ENCODE results near the gene DAO.
"Not testable (repeated sequence)": the region's sequence is repeated elsewhere in the genome, so short reads cannot be mapped to it uniquely, and the experiment has no call there.

DAO gene

GRCh38 chr12:108857158-108857407, 22.8 kb upstream of the DAO start:
- CTCF ChIA-PET: interaction anchor here (0.8 to 1.6 kb wide), 3 partner anchors 94 to 240 kb away, joined by 3 to 4 read pairs (median 3); no protein-coding TSS in a partner anchor
- TF ChIP-seq CTCF (IDR thresholded peaks at IDR 0.05; ENCODE audit: control extremely low read depth, extremely low read depth, low read depth, missing control alignments): no peak
- DNase-seq (ENCODE audit: extremely low spot score): no peak
- POLR2A ChIA-PET: interaction anchor here (0.5 kb wide), 1 partner anchor 194 kb away, joined by 3 read pairs; no protein-coding TSS in a partner anchor

DNA sequence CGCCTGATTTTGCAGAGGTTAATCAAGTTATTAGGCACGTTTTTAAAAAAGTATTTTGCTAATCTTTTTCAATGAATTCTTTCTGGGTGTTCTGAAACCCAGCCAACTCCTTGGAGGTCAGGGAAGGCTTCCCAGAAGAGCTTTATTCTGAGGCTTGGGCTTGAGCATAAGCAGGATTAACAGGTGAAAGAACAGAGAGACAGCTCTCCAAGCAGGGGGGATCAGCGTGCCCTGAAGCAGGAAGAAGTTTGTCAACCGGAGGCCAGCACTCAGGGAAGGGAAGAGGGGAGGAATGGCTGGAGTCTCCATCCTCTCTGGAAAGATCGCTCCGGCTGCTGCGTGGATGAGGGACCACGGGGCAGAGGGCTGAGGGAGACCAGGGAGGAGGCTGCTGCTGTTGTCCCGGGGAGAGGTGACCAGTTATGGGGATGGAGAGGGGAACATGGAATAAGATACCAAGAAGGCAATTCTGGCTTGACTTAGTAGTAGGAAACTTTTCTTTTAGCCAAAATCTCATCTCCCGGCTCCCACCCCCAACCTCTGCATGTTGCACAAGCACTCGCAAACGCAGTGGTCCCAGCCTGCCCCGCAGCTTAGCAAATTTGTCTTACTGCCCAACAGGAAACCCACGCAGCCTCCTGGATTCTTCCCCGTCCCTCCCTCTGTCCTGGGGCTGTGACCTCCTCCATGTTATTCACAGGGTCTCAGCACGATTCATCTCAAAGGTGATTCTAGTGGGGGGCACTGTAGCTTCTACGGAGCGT, 21.4 kb upstream of the DAO start:
- no peak for TF ChIP-seq CTCF (IDR thresholded peaks at IDR 0.05; ENCODE audit: control extremely low read depth, extremely low read depth, low read depth, missing control alignments)
- ChIA-PET CTCF (interaction anchor here (0.7 to 1.6 kb wide), 5 partner anchors 92 to 253 kb away, joined by 3 to 4 read pairs (median 3); no protein-coding TSS in a partner anchor), POLR2A (no interaction called here)
- DNase-seq (ENCODE audit: extremely low spot score): no peak

GRCh38 chr12:108859141-108859922, 20.6 kb upstream of the DAO start:
- ChIA-PET CTCF (interaction anchor here (1.1 kb wide), 1 partner anchor 253 kb away, joined by 4 read pairs; no protein-coding TSS in a partner anchor), POLR2A (interaction anchor here (0.6 kb wide), 1 partner anchor 10 kb away, joined by 6 read pairs; no protein-coding TSS in a partner anchor)
- not testable (repeated sequence) for DNase-seq (ENCODE audit: extremely low spot score)

- DNase-seq (ENCODE audit: extremely low spot score): no peak
- no peak for TF ChIP-seq CTCF (IDR thresholded peaks at IDR 0.05; ENCODE audit: control extremely low read depth, extremely low read depth, low read depth, missing control alignments)
- POLR2A ChIA-PET: interaction anchor here (0.6 kb wide), 1 partner anchor 9 kb away, joined by 6 read pairs; no protein-coding TSS in a partner anchor
- CTCF ChIA-PET: interaction anchor here (1.1 kb wide), 1 partner anchor 252 kb away, joined by 4 read pairs; no protein-coding TSS in a partner anchor
Measured at GRCh38 chr12:108859923-108860291, 20.0 kb upstream of the DAO start.

- ChIA-PET CTCF (interaction anchor here (2.5 kb wide), 1 partner anchor 24 kb away, joined by 14 read pairs; no protein-coding TSS in a partner anchor), POLR2A (interaction anchor here (0.6 kb wide), 1 partner anchor 10 kb away, joined by 9 read pairs; no protein-coding TSS in a partner anchor)
- no peak for DNase-seq (ENCODE audit: extremely low spot score)
- TF ChIP-seq CTCF (IDR thresholded peaks at IDR 0.05; ENCODE audit: control extremely low read depth, extremely low read depth, low read depth, missing control alignments): no peak
Measured at GRCh38 chr12:108860443-108860842, 19.4 kb upstream of the DAO start.

DNA sequence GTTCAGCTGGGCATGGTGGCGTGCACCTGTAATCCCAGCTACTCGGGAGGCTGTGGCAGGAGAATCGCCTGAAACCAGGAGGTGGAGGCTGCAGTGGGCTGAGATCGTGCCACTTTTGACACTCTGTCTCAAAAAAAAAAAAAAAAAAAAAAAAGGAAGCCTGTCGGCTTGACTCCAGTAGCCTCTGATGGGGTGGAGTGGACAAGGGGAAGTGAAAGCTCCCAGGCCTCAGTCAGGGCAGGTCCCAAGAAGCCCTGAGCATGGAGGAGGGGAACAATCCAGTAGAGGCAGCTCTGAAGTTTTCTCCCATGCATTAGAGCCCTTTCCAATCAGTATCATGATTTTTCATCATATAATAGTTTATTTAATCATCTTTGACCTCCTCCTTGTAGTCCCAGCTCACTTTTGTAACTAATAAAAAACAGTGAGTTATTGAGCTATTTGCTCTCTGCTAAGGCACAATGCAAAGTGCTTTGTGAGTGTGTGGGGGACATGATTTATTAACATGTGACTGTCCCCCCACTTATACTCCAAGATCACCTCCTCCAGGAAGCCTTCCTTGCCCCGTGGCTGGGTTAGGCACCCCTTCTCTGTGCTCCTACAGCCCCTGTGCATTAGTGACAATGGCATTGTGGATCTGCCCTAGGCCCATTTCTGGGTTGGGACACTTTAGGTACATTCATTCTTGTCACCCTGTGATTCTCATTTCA, 17.9 kb upstream of the DAO start:
- no peak for TF ChIP-seq CTCF (IDR thresholded peaks at IDR 0.05; ENCODE audit: control extremely low read depth, extremely low read depth, low read depth, missing control alignments)
- ChIA-PET POLR2A (no interaction called here), CTCF (interaction anchor here (0.7 to 2.5 kb wide), 5 partner anchors 9 to 230 kb away, joined by 3 to 14 read pairs (median 5); no protein-coding TSS in a partner anchor)
- peak; percentile 56 for DNase-seq (ENCODE audit: extremely low spot score)
